ENCODE measurements around the gene NELFA. TPM values are rescaled to one million over a fixed set of nuclear protein-coding genes. Genes with fewer than 3 reads are reported as not detected.

Gene NELFA
- polyA plus RNA-seq, 1 donor (not counting 4 experiments of a cell fraction or from before 2014, with no cell fraction given) = 9.9 TPM

DNA sequence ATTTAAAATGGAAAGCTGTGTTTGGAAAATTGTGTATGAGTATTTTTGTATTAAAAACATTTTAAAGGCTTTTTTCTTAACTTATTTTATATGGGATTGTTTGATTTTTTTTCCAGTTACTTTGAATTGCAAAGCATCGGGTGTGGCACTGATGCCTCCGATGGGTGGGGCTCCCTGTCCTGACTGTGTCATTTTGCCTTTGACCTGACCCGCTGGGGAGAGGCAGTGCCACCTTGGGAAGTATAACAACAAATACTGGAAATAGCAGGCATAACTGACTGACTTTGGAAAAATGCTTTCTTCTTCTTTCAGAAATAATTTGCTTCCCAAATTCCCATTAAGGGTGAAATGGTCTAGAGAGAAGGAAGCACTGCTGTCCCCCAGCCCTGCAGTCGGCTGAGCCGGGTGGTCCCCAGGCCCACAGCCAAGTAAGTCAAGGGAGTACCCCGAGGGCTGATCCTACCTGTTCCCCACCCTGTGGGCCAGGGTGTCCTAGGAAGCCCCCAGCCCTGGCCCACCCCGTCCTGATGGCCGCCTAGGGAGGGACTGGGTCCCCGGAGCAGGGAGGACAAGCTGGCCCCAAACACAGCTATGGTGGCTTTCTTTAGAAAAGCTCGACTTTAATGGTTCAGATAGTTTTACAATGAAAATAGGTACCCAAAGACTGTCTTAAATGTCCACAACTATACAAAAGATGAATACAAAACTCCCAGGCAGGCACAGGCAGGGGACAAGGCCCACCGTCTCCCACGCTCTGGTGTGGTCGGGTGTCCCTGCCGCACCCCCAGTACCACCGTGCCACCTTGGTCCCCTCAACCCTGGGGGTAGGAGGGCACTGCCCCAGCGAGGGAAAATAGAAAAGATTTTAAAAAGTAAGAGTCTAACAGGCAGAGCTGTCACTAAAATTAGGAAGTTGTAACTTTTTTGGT lies 26.4 kb downstream of the NELFA start:
- TF ChIP-seq, protein P1, sequence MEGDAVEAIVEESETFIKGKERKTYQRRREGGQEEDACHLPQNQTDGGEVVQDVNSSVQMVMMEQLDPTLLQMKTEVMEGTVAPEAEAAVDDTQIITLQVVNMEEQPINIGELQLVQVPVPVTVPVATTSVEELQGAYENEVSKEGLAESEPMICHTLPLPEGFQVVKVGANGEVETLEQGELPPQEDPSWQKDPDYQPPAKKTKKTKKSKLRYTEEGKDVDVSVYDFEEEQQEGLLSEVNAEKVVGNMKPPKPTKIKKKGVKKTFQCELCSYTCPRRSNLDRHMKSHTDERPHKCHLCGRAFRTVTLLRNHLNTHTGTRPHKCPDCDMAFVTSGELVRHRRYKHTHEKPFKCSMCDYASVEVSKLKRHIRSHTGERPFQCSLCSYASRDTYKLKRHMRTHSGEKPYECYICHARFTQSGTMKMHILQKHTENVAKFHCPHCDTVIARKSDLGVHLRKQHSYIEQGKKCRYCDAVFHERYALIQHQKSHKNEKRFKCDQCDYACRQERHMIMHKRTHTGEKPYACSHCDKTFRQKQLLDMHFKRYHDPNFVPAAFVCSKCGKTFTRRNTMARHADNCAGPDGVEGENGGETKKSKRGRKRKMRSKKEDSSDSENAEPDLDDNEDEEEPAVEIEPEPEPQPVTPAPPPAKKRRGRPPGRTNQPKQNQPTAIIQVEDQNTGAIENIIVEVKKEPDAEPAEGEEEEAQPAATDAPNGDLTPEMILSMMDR (optimal IDR thresholded peaks at IDR 0.05 in 1 of 3, IDR thresholded peaks at IDR 0.05 in 1 of 3, conservative IDR thresholded peaks at IDR 0.05 in 1 of 3; ENCODE audit: extremely low read depth in 1 of 3, insufficient read depth in 2 of 3, low read length in 3 of 3) = no peak
- TF ChIP-seq EZH2 (IDR thresholded peaks at IDR 0.05; ENCODE audit: low read length) = no peak
- no peak overlapping the region for H3K4me3 ChIP-seq (ENCODE audit: control insufficient read depth in 2 of 3, extremely low read depth in 1 of 3, insufficient read depth in 2 of 3, low read depth in 1 of 3, low read length in 3 of 3)
- H4K20me1 ChIP-seq (ENCODE audit: control insufficient read depth, extremely low read depth, insufficient read depth, low read length) = peaks cover 2% of the 10 kb centered on the region
- H3K27me3 ChIP-seq (ENCODE audit: control insufficient read depth, extremely low read depth, insufficient read depth, low read length) = no peaks in the 10 kb centered on the region
- H3K9me3 ChIP-seq (ENCODE audit: control insufficient read depth, low read depth, low read length) = no peaks in the 10 kb centered on the region
- peaks cover 2% of the 10 kb centered on the region for H3K4me1 ChIP-seq (ENCODE audit: control insufficient read depth, extremely low read depth, insufficient read depth, low read length)
- H3K9ac ChIP-seq (ENCODE audit: control insufficient read depth, extremely low read depth, insufficient read depth, low read length) = no peak overlapping the region
- H3K9me1 ChIP-seq (ENCODE audit: control insufficient read depth, extremely low read depth, insufficient read depth, low read length) = no peaks in the 10 kb centered on the region
- no peaks in the 10 kb centered on the region for H3K79me2 ChIP-seq (ENCODE audit: control insufficient read depth, insufficient read depth, low read length)
- H3K4me2 ChIP-seq (ENCODE audit: control insufficient read depth, extremely low read depth, insufficient read depth, low read depth, low read length) = no peak overlapping the region
- H3K36me3 ChIP-seq (ENCODE audit: control insufficient read depth in 2 of 2, extremely low read depth in 1 of 2, insufficient read depth in 2 of 2, low read length in 2 of 2) = peaks cover 29 to 55% of the 10 kb centered on the region in 2 experiments
- H3K27ac ChIP-seq (ENCODE audit: control insufficient read depth, insufficient read depth, low read length) = no peak overlapping the region
- no peak for DNase-seq (ENCODE audit: low read depth, low spot score)
- H2AFZ ChIP-seq (ENCODE audit: control insufficient read depth, low read length) = no peak overlapping the region
- no peak for FAIRE-seq
- dilution Hi-C loops (cut with MboI; ENCODE audit: extremely low pct_ligation_motif_present, low sequenced_read_pairs) = no loop called here

DNA sequence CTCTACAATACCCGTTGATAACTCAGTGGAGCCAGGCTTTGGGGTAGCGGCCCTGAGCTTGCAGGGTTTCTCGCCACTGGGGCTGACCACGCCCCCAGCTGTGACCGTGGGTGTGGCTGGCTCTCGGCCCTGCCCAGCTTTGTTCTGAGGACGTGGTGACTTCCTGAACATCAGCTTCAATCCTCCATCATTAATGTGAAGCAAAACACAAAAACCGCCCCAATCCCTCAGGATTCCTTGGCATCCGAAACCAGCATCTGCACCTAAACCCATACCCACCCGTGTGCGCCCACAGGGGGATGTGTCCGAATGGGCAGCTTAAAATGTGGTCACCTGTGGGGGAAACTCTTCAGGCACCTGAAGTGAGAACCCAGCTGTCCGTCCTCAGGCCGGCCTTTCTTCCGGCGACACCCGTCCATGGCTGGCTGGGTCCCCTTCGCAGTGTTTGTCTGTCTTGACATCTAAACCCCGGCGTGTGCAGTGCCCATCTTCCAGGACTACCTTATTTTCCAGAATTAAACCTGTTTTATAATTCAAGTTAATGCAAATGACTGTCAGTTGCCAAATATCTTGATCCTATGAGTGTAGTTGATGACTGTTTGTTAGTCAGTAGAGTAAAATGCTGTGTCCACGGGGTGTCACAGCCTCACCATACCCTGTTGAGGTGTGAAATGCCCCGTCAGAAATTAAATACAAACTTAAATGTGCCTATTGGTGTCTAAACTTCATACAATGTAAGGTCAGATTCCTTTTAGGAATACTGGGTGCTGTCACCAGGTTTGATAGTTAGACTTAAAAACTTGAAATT lies 27.3 kb downstream of the NELFA start:
- Histone ChIP-seq H2AFZ (ENCODE audit: control insufficient read depth, low read length) (no peak overlapping the region), H3K79me2 (ENCODE audit: control insufficient read depth, insufficient read depth, low read length) (no peaks in the 10 kb centered on the region), H3K4me1 (ENCODE audit: control insufficient read depth, extremely low read depth, insufficient read depth, low read length) (peaks cover 2% of the 10 kb centered on the region), H3K9me1 (ENCODE audit: control insufficient read depth, extremely low read depth, insufficient read depth, low read length) (no peaks in the 10 kb centered on the region), H3K27ac (ENCODE audit: control insufficient read depth, insufficient read depth, low read length) (no peak overlapping the region), H3K4me2 (ENCODE audit: control insufficient read depth, extremely low read depth, insufficient read depth, low read depth, low read length) (no peak overlapping the region), H3K27me3 (ENCODE audit: control insufficient read depth, extremely low read depth, insufficient read depth, low read length) (no peaks in the 10 kb centered on the region), H3K9me3 (ENCODE audit: control insufficient read depth, low read depth, low read length) (no peaks in the 10 kb centered on the region), H3K36me3 (ENCODE audit: control insufficient read depth in 2 of 2, extremely low read depth in 1 of 2, insufficient read depth in 2 of 2, low read length in 2 of 2) (peaks cover 27 to 55% of the 10 kb centered on the region in 2 experiments), H3K4me3 (ENCODE audit: control insufficient read depth in 2 of 3, extremely low read depth in 1 of 3, insufficient read depth in 2 of 3, low read depth in 1 of 3, low read length in 3 of 3) (no peak overlapping the region), H3K9ac (ENCODE audit: control insufficient read depth, extremely low read depth, insufficient read depth, low read length) (no peak overlapping the region), H4K20me1 (ENCODE audit: control insufficient read depth, extremely low read depth, insufficient read depth, low read length) (peaks cover 2% of the 10 kb centered on the region)
- dilution Hi-C loops (cut with MboI; ENCODE audit: extremely low pct_ligation_motif_present, low sequenced_read_pairs) = no loop called here
- FAIRE-seq (no peak), DNase-seq (ENCODE audit: low read depth, low spot score) (no peak)
- TF ChIP-seq, protein P1 (optimal IDR thresholded peaks at IDR 0.05 in 1 of 3, IDR thresholded peaks at IDR 0.05 in 1 of 3, conservative IDR thresholded peaks at IDR 0.05 in 1 of 3; ENCODE audit: extremely low read depth in 1 of 3, insufficient read depth in 2 of 3, low read length in 3 of 3) = no peak
- no peak for TF ChIP-seq EZH2 (IDR thresholded peaks at IDR 0.05; ENCODE audit: low read length)

Data from keratinocyte (primary cell).